Activated naive CD8-positive, alpha-beta T cell treated with anti-CD3 and anti-CD28 coated beads for 36 hours (primary cell): ENCODE data around the gene TMEM98. TPM values are rescaled to one million over a fixed set of nuclear protein-coding genes. Genes with fewer than 3 reads are reported as not detected.
"Not testable (repeated sequence)": the region's sequence is repeated elsewhere in the genome, so short reads cannot be mapped to it uniquely, and the experiment has no call there.

ENCODE experiments used
- DNase-seq: peaks from one replicate; pipeline ENCODE4 v3.0.0; 2021
- H3K27ac Mint-ChIP-seq: one replicate; pipeline ENCODE4 v1.8.0; 2022; ENCODE audit warnings: mild to moderate bottlenecking, moderate library complexity, mixed read lengths
- H3K27me3 Mint-ChIP-seq: one replicate; pipeline ENCODE4 v1.8.0; 2022; ENCODE audit warnings: mild to moderate bottlenecking, mixed read lengths
- H3K36me3 Mint-ChIP-seq: one replicate; pipeline ENCODE4 v1.8.0; 2021; ENCODE audit warnings: mild to moderate bottlenecking, mixed read lengths
- H3K4me1 Mint-ChIP-seq: one replicate; pipeline ENCODE4 v1.8.0; 2021; ENCODE audit warnings: mixed read lengths
- H3K4me3 Mint-ChIP-seq: one replicate; pipeline ENCODE4 v1.8.0; 2022; ENCODE audit warnings: mild to moderate bottlenecking, moderate library complexity, mixed read lengths
- H3K9me3 Mint-ChIP-seq: one replicate; pipeline ENCODE4 v1.8.0; 2022; ENCODE audit warnings: mixed read lengths
- total RNA-seq, 2 experiments: library from RNA; stranded (reverse); gene quantifications; one replicate each; pipeline ENCODE4 v1.2.3, GENCODE V29; 2021

TMEM98 gene
- total RNA-seq, 2 experiments from 2014 or later, result not detected

DNA sequence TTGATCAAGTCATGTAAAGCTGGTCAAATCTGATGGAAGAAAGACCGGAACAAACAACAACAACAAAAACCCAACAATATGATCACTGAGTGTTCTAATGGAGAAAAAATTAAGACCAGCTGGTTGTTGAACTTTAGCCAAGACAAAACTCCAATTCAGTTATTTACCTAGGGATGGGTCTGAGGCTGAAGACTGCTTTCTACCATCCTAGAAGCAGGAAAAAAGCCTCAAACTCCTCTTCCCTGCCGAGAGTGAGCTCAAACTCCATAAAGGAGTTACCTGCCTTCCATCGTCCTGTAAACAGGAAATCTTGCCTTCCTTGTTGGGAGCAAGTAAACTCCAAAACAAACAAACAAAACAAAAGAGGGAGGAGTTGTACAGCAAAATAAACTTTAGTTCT, 23.1 kb upstream of the TMEM98 start:
- Mint-ChIP-seq H3K9me3 (no peaks in the 10 kb centered on the region), H3K4me3 (no peak overlapping the region), H3K27me3 (peaks cover 39% of the 10 kb centered on the region), H3K27ac (no peak overlapping the region), H3K4me1 (peaks cover 14% of the 10 kb centered on the region), H3K36me3 (no peaks in the 10 kb centered on the region)
- DNase-seq, result no peak

DNA sequence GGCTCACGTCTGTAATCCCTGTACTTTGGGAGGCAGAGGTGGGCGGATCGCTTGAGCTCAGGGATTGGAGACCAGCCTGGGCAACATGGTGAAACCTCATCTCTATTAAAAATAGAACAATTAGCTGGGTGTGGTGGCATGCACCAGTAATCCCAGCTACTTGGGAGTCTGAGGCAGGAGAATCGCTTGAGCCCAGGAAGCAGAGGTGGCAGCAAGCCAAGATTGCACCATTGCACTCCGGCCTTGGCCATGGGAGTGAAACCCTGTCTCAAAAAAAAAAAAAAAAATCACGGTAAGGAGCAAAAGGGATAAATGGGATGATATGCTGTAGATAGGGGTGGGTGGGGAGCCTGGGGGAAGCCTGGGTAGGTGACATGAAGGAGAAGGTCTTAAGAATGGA, 20.4 kb upstream of the TMEM98 start:
- H3K36me3 Mint-ChIP-seq, result no peaks in the 10 kb centered on the region
- no peak overlapping the region for H3K27ac Mint-ChIP-seq
- H3K9me3 Mint-ChIP-seq, result no peaks in the 10 kb centered on the region
- peaks cover 35% of the 10 kb centered on the region for H3K27me3 Mint-ChIP-seq
- H3K4me3 Mint-ChIP-seq, result no peak overlapping the region
- H3K4me1 Mint-ChIP-seq, result peaks cover 14% of the 10 kb centered on the region
- no peak for DNase-seq

DNA sequence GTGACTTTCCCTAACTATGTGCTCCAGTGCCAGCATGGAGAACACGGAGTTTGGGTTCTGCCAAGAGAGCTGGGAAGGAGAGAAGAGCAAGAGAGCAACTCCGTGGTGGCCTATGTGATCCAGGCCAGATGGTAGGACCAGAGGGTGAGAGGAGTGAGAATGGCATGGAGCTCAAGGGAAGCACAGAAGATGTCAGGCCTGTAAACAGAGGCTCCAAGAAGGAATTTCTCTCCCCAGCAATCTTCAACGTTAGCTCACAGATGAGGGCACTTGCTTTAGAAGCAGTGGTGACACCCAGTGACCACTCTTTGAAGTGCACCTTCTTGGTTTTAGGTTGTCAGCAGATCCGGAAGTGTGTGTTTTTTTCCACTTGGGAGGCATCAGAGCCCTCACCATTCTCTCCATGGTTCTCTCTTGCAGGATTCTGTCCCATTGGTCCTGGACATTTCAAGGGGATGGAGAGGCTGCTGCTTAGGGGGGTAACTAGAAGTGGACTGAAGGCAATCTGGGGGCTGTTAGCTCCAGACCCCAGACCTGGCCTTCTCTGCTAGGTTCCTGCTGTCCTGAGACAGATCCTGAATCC, 18.1 kb upstream of the TMEM98 start:
- peak; percentile 42 for DNase-seq
- Mint-ChIP-seq H3K4me3 (no peak overlapping the region), H3K27me3 (peaks cover 17% of the 10 kb centered on the region), H3K9me3 (no peaks in the 10 kb centered on the region), H3K36me3 (no peaks in the 10 kb centered on the region), H3K4me1 (peaks cover 3% of the 10 kb centered on the region), H3K27ac (no peak overlapping the region)

DNA sequence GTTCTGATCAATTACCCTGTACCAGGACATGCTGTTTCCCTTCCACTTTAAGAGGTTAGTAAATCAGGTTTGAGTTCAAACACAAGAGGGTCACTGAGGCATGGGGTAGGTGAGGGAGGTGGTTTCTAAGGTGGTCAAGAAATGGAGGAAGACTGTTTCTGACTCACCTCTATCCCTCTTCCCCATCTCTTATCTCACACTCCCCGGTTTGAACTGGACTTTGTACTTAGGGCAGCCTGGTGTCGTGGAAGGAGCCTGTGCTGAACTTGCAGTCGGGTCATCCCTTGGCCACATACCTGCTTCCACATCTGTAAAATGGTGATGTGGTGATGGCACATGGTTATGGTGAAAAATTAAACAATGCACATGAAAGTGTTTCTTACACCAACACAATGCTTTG, 17.2 kb upstream of the TMEM98 start:
- Mint-ChIP-seq H3K4me1 (peaks cover 10% of the 10 kb centered on the region), H3K36me3 (no peaks in the 10 kb centered on the region), H3K4me3 (no peak overlapping the region), H3K27me3 (peaks cover 9% of the 10 kb centered on the region), H3K9me3 (no peaks in the 10 kb centered on the region), H3K27ac (no peak overlapping the region)
- no peak for DNase-seq

DNA sequence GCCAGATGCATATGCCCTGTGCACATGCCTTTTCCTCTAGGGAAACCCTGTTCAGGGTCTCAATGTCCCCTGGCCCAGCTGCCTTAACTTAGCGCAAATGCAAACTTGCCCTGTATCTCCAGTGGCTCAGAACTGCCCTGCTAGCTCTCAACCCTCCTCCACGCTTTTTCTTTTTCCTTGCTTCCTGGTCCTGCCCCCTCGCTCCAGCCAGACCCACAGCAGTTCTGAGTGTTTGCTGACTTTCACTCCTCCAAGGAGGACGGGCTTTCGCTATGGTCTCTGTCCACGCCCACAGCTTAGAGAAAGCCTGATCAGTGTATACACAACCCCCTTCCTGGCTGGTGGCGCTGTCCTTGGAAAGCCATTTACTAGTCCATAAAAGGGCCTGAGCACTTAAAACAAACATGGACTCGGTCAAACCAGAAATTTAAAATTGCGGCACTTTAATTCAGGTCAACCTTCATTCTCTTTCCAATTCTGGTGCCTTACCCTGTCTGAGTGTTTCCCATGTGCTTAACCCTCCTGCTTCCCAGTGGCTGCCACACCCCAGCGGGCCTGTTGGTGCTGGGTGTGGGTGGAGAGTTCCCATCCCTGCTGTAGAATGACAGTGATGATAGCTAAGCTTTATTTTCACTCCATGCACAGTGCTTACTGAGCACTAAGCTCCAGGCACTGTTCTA, 15.6 kb upstream of the TMEM98 start:
- Mint-ChIP-seq H3K27ac (no peak overlapping the region), H3K4me1 (peaks cover 10% of the 10 kb centered on the region), H3K4me3 (no peak overlapping the region)

DNA sequence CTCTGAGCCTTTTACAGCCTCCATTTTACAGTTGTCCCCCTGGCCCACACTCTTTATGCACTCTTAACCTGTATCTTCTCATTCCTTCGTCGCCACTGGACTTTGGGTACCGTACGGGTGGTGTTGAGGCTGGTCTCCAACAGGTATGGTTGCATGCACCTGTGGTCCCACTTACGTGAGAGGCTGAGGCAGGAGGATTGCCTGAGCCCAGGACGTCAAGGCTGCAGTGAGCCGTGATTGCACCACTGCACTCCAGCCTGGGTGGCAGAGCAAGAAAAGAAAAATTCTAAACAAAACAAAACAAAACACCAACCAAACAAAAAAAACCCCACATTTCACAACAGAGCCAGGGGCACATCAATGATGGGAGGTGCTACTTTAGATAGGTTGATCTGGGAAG, 14.4 kb upstream of the TMEM98 start:
- H3K9me3 Mint-ChIP-seq, result no peaks in the 10 kb centered on the region
- no peaks in the 10 kb centered on the region for H3K36me3 Mint-ChIP-seq
- peaks cover 9% of the 10 kb centered on the region for H3K27me3 Mint-ChIP-seq
- peaks cover 13% of the 10 kb centered on the region for H3K4me1 Mint-ChIP-seq
- H3K27ac Mint-ChIP-seq, result no peak overlapping the region
- H3K4me3 Mint-ChIP-seq, result no peak overlapping the region
- DNase-seq, result no peak

More for the DNA sequence above, 15.6 kb upstream of the TMEM98 start:
- H3K9me3 Mint-ChIP-seq, result no peaks in the 10 kb centered on the region
- no peaks in the 10 kb centered on the region for H3K36me3 Mint-ChIP-seq
- no peak for DNase-seq
- peaks cover 9% of the 10 kb centered on the region for H3K27me3 Mint-ChIP-seq

DNA sequence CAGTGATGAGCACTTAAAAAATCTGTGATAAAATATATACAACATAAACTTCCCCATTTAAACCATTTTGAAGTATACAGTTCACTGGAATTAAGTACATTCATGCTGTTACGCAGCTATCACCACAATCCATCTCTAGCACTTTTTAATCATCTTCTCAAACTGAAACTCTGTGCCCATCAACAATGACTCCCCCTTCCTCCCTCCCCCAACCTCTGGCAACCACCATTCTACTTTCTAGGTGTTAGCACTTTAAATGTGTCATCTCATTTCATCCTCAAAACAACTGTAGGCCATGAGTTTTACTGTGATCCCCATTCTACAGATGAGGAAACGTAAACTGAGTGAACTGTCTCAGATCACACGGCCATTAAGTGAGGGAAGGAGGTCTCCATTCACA, 13.8 kb upstream of the TMEM98 start:
- no peak overlapping the region for H3K4me3 Mint-ChIP-seq
- peaks cover 7% of the 10 kb centered on the region for H3K27me3 Mint-ChIP-seq
- no peaks in the 10 kb centered on the region for H3K36me3 Mint-ChIP-seq
- H3K9me3 Mint-ChIP-seq, result no peaks in the 10 kb centered on the region
- H3K4me1 Mint-ChIP-seq, result peaks cover 13% of the 10 kb centered on the region
- H3K27ac Mint-ChIP-seq, result no peak overlapping the region
- DNase-seq, result no peak

DNA sequence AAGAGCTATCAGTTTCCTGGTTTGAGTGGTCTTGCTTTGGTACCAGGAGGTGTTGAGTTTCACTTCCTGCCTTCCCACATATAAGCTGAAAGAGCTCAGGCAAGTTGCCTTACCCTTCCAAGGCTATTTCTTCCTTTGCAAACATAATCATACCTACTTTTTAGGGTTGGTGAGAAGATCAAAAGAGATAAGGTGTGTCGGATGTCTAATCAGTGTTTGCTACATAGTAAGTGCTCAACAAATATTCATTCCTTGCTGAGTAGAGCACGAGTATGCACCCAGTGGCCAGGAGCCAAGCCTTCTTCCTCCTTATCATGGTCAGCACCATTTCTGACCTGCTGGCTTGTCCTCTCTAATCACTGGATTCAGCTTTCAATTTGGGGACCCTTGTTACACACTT, 12.7 kb upstream of the TMEM98 start:
- no peak for DNase-seq
- no peak overlapping the region for H3K27ac Mint-ChIP-seq
- peaks cover 11% of the 10 kb centered on the region for H3K4me1 Mint-ChIP-seq
- H3K4me3 Mint-ChIP-seq, result no peak overlapping the region
- no peaks in the 10 kb centered on the region for H3K36me3 Mint-ChIP-seq
- no peaks in the 10 kb centered on the region for H3K9me3 Mint-ChIP-seq
- peaks cover 4% of the 10 kb centered on the region for H3K27me3 Mint-ChIP-seq

DNA sequence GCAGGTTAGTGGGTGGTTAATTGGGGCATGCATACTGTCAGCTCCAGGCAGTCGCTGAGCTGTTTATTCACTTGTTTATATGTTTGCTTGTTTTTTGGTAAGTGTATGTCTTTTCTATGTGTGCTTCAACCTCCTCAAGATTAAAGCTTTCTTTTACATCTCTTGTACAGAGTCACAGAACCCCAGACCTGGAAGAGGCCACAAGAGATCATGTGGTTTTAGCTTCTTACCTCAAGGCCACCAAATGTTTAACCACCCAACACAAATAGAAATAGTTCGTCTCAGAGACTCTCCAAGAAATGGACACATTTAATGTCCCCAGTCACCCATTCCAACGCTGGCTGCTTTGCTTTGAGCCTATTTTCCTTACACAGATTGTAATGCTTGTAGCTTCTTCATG, 11.8 kb upstream of the TMEM98 start:
- no peak overlapping the region for H3K27ac Mint-ChIP-seq
- H3K9me3 Mint-ChIP-seq, result no peaks in the 10 kb centered on the region
- no peak overlapping the region for H3K4me3 Mint-ChIP-seq
- H3K4me1 Mint-ChIP-seq, result peaks cover 11% of the 10 kb centered on the region
- H3K36me3 Mint-ChIP-seq, result no peaks in the 10 kb centered on the region
- no peak for DNase-seq
- peaks cover 4% of the 10 kb centered on the region for H3K27me3 Mint-ChIP-seq

DNA sequence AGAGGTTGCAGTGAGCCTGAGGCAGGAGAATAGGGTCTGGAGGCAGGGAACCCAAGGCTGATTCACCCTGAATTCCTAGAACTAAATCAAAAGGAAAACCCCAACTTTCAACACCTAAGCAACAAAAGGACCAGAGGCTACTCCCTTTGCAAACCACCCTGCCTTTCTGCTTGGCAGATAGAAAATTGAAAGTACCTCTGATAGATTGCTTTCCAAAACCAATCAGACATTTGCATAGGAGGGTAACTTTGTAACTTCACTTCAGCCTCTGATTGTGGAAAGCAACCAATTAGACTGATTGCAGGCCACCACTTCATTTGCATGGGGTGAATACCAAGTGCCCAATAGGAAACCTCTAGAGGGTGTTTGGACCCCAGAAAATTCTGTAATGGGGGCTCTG, 10.9 kb upstream of the TMEM98 start:
- peaks cover 11% of the 10 kb centered on the region for H3K4me1 Mint-ChIP-seq
- H3K9me3 Mint-ChIP-seq, result no peaks in the 10 kb centered on the region
- DNase-seq, result no peak
- no peaks in the 10 kb centered on the region for H3K36me3 Mint-ChIP-seq
- no peak overlapping the region for H3K4me3 Mint-ChIP-seq
- peaks cover 3% of the 10 kb centered on the region for H3K27me3 Mint-ChIP-seq
- no peak overlapping the region for H3K27ac Mint-ChIP-seq

DNA sequence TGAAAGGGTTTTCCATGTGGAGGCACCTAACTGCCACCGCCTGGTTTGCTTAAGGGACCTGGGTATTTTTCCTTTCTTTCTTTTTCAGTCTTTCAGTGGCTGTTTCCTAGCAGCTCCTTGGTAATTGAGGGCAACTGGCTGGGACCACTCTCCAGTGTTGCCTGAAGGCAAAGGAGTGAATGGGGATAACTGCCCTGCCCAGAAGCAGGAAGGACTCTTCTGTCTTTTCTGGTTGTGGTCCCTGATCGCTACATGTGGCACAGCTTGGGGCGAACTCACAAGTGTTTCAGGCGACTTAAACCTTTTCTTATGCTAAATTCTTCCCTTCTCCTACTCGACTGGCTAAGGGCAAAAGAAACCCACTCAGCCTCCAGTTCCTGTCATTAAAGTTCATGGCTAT, 10.1 kb upstream of the TMEM98 start:
- Mint-ChIP-seq H3K4me1 (peaks cover 11% of the 10 kb centered on the region), H3K27ac (no peak overlapping the region), H3K9me3 (no peaks in the 10 kb centered on the region), H3K27me3 (no peaks in the 10 kb centered on the region), H3K36me3 (no peaks in the 10 kb centered on the region), H3K4me3 (no peak overlapping the region)
- DNase-seq, result no peak

DNA sequence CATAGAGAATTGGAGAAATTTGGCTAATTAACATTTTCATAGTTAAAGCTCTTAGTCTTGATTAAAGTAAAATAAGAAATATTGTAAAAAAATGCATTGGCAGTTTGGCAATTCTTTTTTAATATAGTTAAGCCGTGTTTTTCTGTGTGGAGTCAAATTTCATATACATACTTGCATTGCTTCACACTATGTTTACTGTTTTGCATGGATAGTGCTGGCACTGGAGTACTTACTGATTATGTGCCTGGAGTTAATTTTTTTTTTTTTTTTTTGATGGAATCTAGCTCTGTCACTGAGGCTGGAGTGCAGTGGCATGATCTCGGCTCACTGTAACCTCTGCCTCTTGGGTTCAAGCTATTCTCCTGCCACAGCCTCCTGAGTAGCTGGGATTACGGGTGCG, 8.1 kb upstream of the TMEM98 start:
- H3K9me3 Mint-ChIP-seq, H3K27me3 Mint-ChIP-seq, H3K27ac Mint-ChIP-seq, H3K4me3 Mint-ChIP-seq, H3K36me3 Mint-ChIP-seq, DNase-seq: not testable (repeated sequence)
- H3K4me1 Mint-ChIP-seq, result peaks cover 11% of the 10 kb centered on the region

DNA sequence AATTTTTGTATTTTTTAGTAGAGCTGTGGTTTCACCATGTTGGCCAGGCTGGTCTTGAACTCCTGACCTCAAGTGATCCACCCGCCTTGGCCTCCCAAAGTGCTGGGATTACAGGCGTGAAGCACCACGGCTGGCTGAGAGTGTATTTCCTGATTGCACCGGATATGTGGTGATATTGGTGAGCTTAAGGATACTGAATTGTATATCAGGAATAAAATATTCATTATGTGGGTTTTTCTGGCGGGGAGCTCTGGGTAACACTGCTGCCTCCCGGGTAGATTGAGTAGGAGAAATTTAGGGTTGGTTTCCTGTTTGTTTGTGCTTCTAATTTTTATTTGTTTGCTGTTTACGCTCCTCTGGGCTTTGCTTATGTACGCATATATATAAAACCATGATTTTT, 7.7 kb upstream of the TMEM98 start:
- Mint-ChIP-seq H3K27me3 (peaks cover 6% of the 10 kb centered on the region), H3K27ac (no peak overlapping the region)

DNA sequence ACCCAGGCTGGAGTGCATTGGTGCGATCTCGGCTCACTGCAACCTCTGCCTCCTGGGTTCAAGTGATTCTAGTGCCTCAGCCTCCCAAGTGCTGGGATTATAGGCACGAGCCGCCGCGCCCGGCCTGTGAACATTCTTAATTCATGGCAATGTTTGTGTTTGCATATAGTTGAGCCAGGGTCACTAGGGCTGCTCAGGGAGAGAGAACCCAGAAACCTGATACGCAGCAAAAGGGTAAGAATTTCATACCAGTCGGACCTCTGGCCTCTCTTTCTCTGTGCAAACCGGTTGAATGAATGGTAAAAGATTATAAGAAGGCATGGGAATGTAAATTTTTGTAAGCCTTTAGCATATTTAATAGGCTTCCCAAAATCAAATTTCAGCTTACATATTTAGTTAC, 6.9 kb upstream of the TMEM98 start:
- Mint-ChIP-seq H3K27ac (no peak overlapping the region), H3K4me1 (peaks cover 4% of the 10 kb centered on the region), H3K9me3 (no peaks in the 10 kb centered on the region), H3K27me3 (peaks cover 12% of the 10 kb centered on the region), H3K4me3 (no peak overlapping the region), H3K36me3 (no peaks in the 10 kb centered on the region)
- no peak for DNase-seq

More for the DNA sequence above, 7.7 kb upstream of the TMEM98 start:
- Mint-ChIP-seq H3K36me3 (no peaks in the 10 kb centered on the region), H3K4me3 (no peak overlapping the region), H3K9me3 (no peaks in the 10 kb centered on the region), H3K4me1 (peaks cover 7% of the 10 kb centered on the region)
- no peak for DNase-seq

DNA sequence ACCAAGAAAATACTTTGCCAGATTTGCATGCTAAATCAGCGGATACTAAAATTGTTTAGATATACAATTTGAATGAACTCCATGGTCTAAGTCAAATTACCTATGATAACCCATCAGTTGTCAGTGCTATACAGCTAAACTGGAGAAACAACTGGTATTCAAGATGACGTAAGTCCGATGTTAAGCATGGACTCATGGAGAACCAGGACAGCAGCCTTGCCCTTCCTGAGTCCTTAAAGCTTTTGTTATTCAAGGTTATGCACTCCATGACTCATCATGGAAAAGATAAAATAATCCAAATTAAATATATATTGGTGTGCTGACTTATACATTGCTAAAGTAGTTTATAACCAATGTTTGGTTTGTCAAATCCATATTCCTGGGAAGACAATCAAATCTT, 4.0 kb upstream of the TMEM98 start:
- not testable (repeated sequence) for H3K36me3 Mint-ChIP-seq, H3K9me3 Mint-ChIP-seq, H3K4me3 Mint-ChIP-seq, H3K4me1 Mint-ChIP-seq, H3K27ac Mint-ChIP-seq, DNase-seq
- H3K27me3 Mint-ChIP-seq, result peaks cover 27% of the 10 kb centered on the region

DNA sequence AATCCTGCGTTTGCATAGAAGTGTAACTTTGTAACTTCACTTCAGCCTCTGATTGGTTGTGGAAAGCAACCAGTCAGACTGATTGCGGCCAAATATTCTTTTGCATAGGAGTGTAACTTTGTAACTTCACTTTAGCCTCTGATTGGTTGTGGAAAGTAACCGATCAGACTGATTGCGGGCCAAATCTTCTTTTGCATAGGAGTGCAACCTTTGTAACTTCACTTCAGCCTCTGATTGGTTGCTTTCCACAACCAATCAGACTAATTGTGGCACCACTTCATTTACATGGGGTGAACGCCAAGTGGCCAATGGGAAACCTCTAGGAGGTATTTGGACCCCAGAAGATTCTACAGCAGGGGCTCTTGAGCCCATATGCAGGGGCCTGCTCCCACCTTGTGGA, 1.8 kb upstream of the TMEM98 start:
- Mint-ChIP-seq H3K4me3 (no peak overlapping the region), H3K27me3 (peaks cover 27% of the 10 kb centered on the region), H3K9me3 (no peaks in the 10 kb centered on the region), H3K27ac (no peak overlapping the region), H3K36me3 (no peaks in the 10 kb centered on the region), H3K4me1 (no peaks in the 10 kb centered on the region)
- DNase-seq, result no peak
